SK-N-SH (cell line): ENCODE data around the gene ARL5C. TPM values are rescaled to one million over a fixed set of nuclear protein-coding genes. Genes with fewer than 3 reads are reported as not detected.

Experiments
- CTCF ChIA-PET: fragments of 300-600, 350-600 bp; formaldehyde crosslinking; extraction: SDS; loops from one replicate; lab custom pipeline; 2021; lab: Yijun Ruan, JAX
- POLR2A ChIA-PET: fragments of 350-600 bp; sonication (Branson Sonifier 250); formaldehyde crosslinking; extraction: SDS; loops from one replicate; lab custom pipeline; 2020; ENCODE audit warnings: antibody characterized with exemption, inconsistent platforms; lab: Yijun Ruan, JAX
- DNase-seq: peaks from one replicate; pipeline ENCODE4 v3.0.0; 2012
- H2AFZ ChIP-seq: fragments of 200-600 bp; sonication (generic); 2 replicates; pipeline ENCODE4 v1.8.1; 2016; ENCODE audit warnings: antibody characterized with exemption, mild to moderate bottlenecking, low read depth
- H3F3A ChIP-seq: fragments of 200-600 bp; sonication (generic); replicated peaks from 2 replicates; pipeline ENCODE3; 2016; ENCODE audit warnings: antibody characterized with exemption, mild to moderate bottlenecking; ENCODE audit not compliant: insufficient read depth
- H3K27ac ChIP-seq, 2 experiments: fragments of 200-500 bp in 1 of 2; fragments of 200-600 bp in 1 of 2; sonication (Bioruptor generic) in 1 of 2; sonication (generic), shearing (Covaris generic) in 1 of 2; 2 replicates each; pipeline versions ENCODE4 v1.5.1 to v1.6.1; 2014 to 2016; ENCODE audit warnings: low read depth in 2 of 2, inconsistent platforms in 1 of 2, low read length in 1 of 2, mild to moderate bottlenecking in 1 of 2, mixed read lengths in 1 of 2
- H3K27me3 ChIP-seq: fragments of 200-600 bp; sonication (generic), shearing (Covaris generic); 2 replicates; pipeline ENCODE4 v1.6.1; 2016; ENCODE audit warnings: mixed run types; ENCODE audit not compliant: insufficient read depth
- H3K36me3 ChIP-seq, 2 experiments: fragments of 200-500 bp in 1 of 2; fragments of 200-600 bp in 1 of 2; sonication (Bioruptor generic) in 1 of 2; sonication (generic) in 1 of 2; replicated peaks in 1 of 2; 2 replicates each; pipeline versions ENCODE3 to v1.5.1; 2014 to 2016; ENCODE audit warnings: low read length in 1 of 2, mild to moderate bottlenecking in 1 of 2; ENCODE audit not compliant: insufficient read depth in 2 of 2, control insufficient read depth in 1 of 2
- H3K4me1 ChIP-seq, 2 experiments: fragments of 200-500 bp in 1 of 2; fragments of 200-600 bp in 1 of 2; sonication (Bioruptor generic) in 1 of 2; sonication (generic), shearing (Covaris generic) in 1 of 2; 2 replicates each; pipeline versions ENCODE4 v1.5.1 to v1.6.1; 2014 to 2016; ENCODE audit warnings: low read depth in 1 of 2, low read length in 1 of 2, mixed run types in 1 of 2; ENCODE audit not compliant: insufficient read depth in 2 of 2, control insufficient read depth in 1 of 2
- H3K4me2 ChIP-seq: fragments of 200-600 bp; sonication (generic), shearing (Covaris generic); 2 replicates; pipeline ENCODE4 v1.6.1; 2017; ENCODE audit warnings: mixed run types
- H3K4me3 ChIP-seq, 2 experiments: fragments of 200-500 bp in 1 of 2; fragments of 200-600 bp in 1 of 2; sonication (Bioruptor generic) in 1 of 2; sonication (generic), shearing (Covaris generic) in 1 of 2; 2 replicates each; pipeline versions ENCODE4 v1.5.1 to v1.8.1; 2014 to 2016; ENCODE audit warnings: low read depth in 2 of 2, inconsistent platforms in 1 of 2, low read length in 1 of 2, mild to moderate bottlenecking in 1 of 2, mixed read lengths in 1 of 2, moderate library complexity in 1 of 2
- H3K79me2 ChIP-seq: fragments of 200-600 bp; sonication (generic); 2 replicates; pipeline ENCODE4 v1.8.1; 2017; ENCODE audit warnings: mild to moderate bottlenecking; ENCODE audit not compliant: insufficient read depth
- H3K9ac ChIP-seq: fragments of 200-600 bp; sonication (generic); 2 replicates; pipeline ENCODE4 v1.6.1; 2017; ENCODE audit warnings: mixed run types
- H3K9me2 ChIP-seq: fragments of 200-600 bp; sonication (generic); 2 replicates; pipeline ENCODE4 v1.6.1; 2017; ENCODE audit warnings: mixed run types
- H3K9me3 ChIP-seq: fragments of 200-600 bp; sonication (generic); 2 replicates; pipeline ENCODE4 v1.6.1; 2017; ENCODE audit warnings: mixed run types, mild to moderate bottlenecking, moderate library complexity
- H4K20me1 ChIP-seq: fragments of 200-600 bp; sonication (generic); 2 replicates; pipeline ENCODE4 v1.6.1; 2017; ENCODE audit warnings: mild to moderate bottlenecking, mixed run types; ENCODE audit not compliant: insufficient read depth
- EZH2phosphoT487 ChIP-seq: fragments of 200-600 bp; sonication (generic); IDR thresholded peaks from 2 replicates; pipeline ENCODE4 v1.6.1; 2017; ENCODE audit warnings: low read depth, mixed run types, mild to moderate bottlenecking, antibody characterized with exemption, moderate library complexity, borderline replicate concordance
- FOSL2 ChIP-seq: IDR thresholded peaks from 2 replicates; pipeline ENCODE4 v1.4.0; 2012; ENCODE audit warnings: low read depth, mild to moderate bottlenecking, moderate library complexity, borderline replicate concordance
- GATA2 ChIP-seq: sonication (generic); formaldehyde crosslinking; IDR thresholded peaks from 2 replicates; pipeline ENCODE4 v1.5.0; 2020; ENCODE audit warnings: mild to moderate bottlenecking, missing genetic modification reagents
- JUND ChIP-seq: IDR thresholded peaks from 2 replicates; pipeline ENCODE4 v1.4.0; 2012
- MEF2A ChIP-seq: IDR thresholded peaks from 2 replicates; pipeline ENCODE4 v1.4.0; 2012; ENCODE audit warnings: low read depth, borderline replicate concordance
- PBX3 ChIP-seq: IDR thresholded peaks from 2 replicates; pipeline ENCODE4; 2012
- RAD21 ChIP-seq: IDR thresholded peaks from 2 replicates; pipeline ENCODE4 v1.6.1; 2012; ENCODE audit warnings: mild to moderate bottlenecking, low read length
- RCOR1 ChIP-seq: fragments of 150-350 bp; IDR thresholded peaks from 2 replicates; pipeline ENCODE4 v1.6.1; 2017; ENCODE audit warnings: antibody characterized with exemption, low read length
- RFX5 ChIP-seq: IDR thresholded peaks from 2 replicates; pipeline ENCODE4 v1.6.1; 2012; ENCODE audit warnings: mild to moderate bottlenecking, improper control_type of control experiment, low read length
- SMC3 ChIP-seq: IDR thresholded peaks from 2 replicates; pipeline ENCODE4 v1.6.1; 2012; ENCODE audit warnings: low read depth, low read length, improper control_type of control experiment
- TAF1 ChIP-seq: IDR thresholded peaks from 2 replicates; pipeline ENCODE4 v1.6.1; 2012; ENCODE audit warnings: low read depth, mild to moderate bottlenecking, low read length, moderate library complexity, borderline replicate concordance
- TEAD4 ChIP-seq: IDR thresholded peaks from 2 replicates; pipeline ENCODE4 v1.4.0; 2012; ENCODE audit warnings: mild to moderate bottlenecking, borderline replicate concordance; ENCODE audit not compliant: insufficient read depth
- USF1 ChIP-seq: IDR thresholded peaks from 2 replicates; pipeline ENCODE4 v1.4.0; 2012; ENCODE audit warnings: low read depth, borderline replicate concordance
- WGBS: methylation state at CpG from one replicate; pipeline ENCODE4 v1.1.6; 2017; ENCODE audit warnings: low lambda C conversion rate; 5-methylcytosine and 5-hydroxymethylcytosine counted together
- polyA plus RNA-seq, 3 experiments: library from polyadenylated mRNA; depleted of rRNA; stranded (reverse); fragments of >200 nt; gene quantifications; 2 replicates each; pipeline ENCODE4 v1.2.3, GENCODE V29; 2012

Gene ARL5C
- polyA plus RNA-seq, 1 of the 3 experiments (the other 2 are of a cell fraction) = not detected

- Histone ChIP-seq H3F3A (no peaks in the 10 kb centered on the region), H3K4me2 (no peak overlapping the region), H3K79me2 (no peaks in the 10 kb centered on the region), H3K9ac (no peak overlapping the region), H4K20me1 (no peaks in the 10 kb centered on the region), H3K4me1 (peaks cover 0 to 3% of the 10 kb centered on the region in 2 experiments; a peak in 1 of 4 replicates), H3K9me2 (no peaks in the 10 kb centered on the region), H3K9me3 (no peaks in the 10 kb centered on the region), H3K36me3 (no peaks in the 10 kb centered on the region), H3K27ac (no peak overlapping the region), H2AFZ (no peak overlapping the region), H3K4me3 (no peak overlapping the region), H3K27me3 (no peaks in the 10 kb centered on the region)
- TF ChIP-seq EZH2phosphoT487 (no peak), TEAD4 (no peak), JUND (no peak), RFX5 (no peak), USF1 (no peak)
- ChIA-PET CTCF (interaction anchor here (1.5 kb wide), 1 partner anchor 152 kb away, joined by 5 read pairs; no protein-coding TSS in a partner anchor), POLR2A (interaction anchor here (0.6 kb wide), 1 partner anchor 15 kb away, joined by 4 read pairs; no protein-coding TSS in a partner anchor)
- DNase-seq = no peak
- WGBS = 74% methylated on average over 6 of the region's 6 CpGs
Measured at GRCh38 chr17:39134878-39135277, 31.1 kb downstream of the ARL5C start.

GRCh38 chr17:39132192-39132610 is 33.8 kb downstream of the ARL5C start:
- H3K27ac ChIP-seq = no peak overlapping the region
- no peak overlapping the region for H2AFZ ChIP-seq
- 86% methylated on average over 7 of the region's 7 CpGs for WGBS
- DNase-seq = no peak
- no peaks in the 10 kb centered on the region for H3K9me3 ChIP-seq
- no peaks in the 10 kb centered on the region for H3K4me1 ChIP-seq
- TF ChIP-seq FOSL2 (0 out of 2 replicates have a peak, but pooled peaks have one; percentile 15), JUND (no peak)
- H3F3A ChIP-seq = no peaks in the 10 kb centered on the region
- no peak overlapping the region for H3K4me3 ChIP-seq
- H3K79me2 ChIP-seq = no peaks in the 10 kb centered on the region
- no peaks in the 10 kb centered on the region for H3K27me3 ChIP-seq
- no peak overlapping the region for H3K9ac ChIP-seq
- ChIA-PET POLR2A (no interaction called here), CTCF (interaction anchor here (0.6 kb wide), 1 partner anchor 13 kb away, joined by 3 read pairs; no protein-coding TSS in a partner anchor)
- no peak overlapping the region for H3K4me2 ChIP-seq
- H3K9me2 ChIP-seq = no peaks in the 10 kb centered on the region
- no peaks in the 10 kb centered on the region for H3K36me3 ChIP-seq
- no peaks in the 10 kb centered on the region for H4K20me1 ChIP-seq

GRCh38 chr17:39131616-39132015 is 34.3 kb downstream of the ARL5C start:
- H3K4me3 ChIP-seq = no peak overlapping the region
- no peak overlapping the region for H3K4me2 ChIP-seq
- no peaks in the 10 kb centered on the region for H3F3A ChIP-seq
- H3K27me3 ChIP-seq = no peaks in the 10 kb centered on the region
- CTCF ChIA-PET = no interaction called here
- H3K27ac ChIP-seq = no peak overlapping the region
- no peak for DNase-seq
- no peak overlapping the region for H3K9ac ChIP-seq
- no peaks in the 10 kb centered on the region for H3K9me3 ChIP-seq
- no peaks in the 10 kb centered on the region for H3K36me3 ChIP-seq
- no peak overlapping the region for H2AFZ ChIP-seq
- H3K4me1 ChIP-seq = no peaks in the 10 kb centered on the region
- no peaks in the 10 kb centered on the region for H3K79me2 ChIP-seq
- POLR2A ChIA-PET = interaction anchor here (0.9 kb wide), 1 partner anchor 238 kb away, joined by 5 read pairs; no protein-coding TSS in a partner anchor
- 88% methylated on average over 5 of the region's 6 CpGs for WGBS
- H3K9me2 ChIP-seq = no peaks in the 10 kb centered on the region
- no peaks in the 10 kb centered on the region for H4K20me1 ChIP-seq
- TF ChIP-seq TAF1 (no peak), GATA2 (CRISPR knock-in tag) (no peak), RCOR1 (no peak), SMC3 (no peak), MEF2A (no peak), RAD21 (no peak), PBX3 (no peak)
- TF ChIP-seq, all 33 proteins: peak for 0
